Activated CD4-positive, alpha-beta T cell treated with anti-CD3 and anti-CD28 coated beads, Interleukin-2, amount 50 U/mL, for 24 hours (primary cell): ENCODE data around the gene TP53I13.

Experiments used
- DNase-seq, 2 donors: peaks; one replicate each; pipeline ENCODE4 v3.0.0-alpha.2; 2020; ENCODE audit warnings: low read depth in 1 of 2, low spot score in 1 of 2

Gene TP53I13

DNA sequence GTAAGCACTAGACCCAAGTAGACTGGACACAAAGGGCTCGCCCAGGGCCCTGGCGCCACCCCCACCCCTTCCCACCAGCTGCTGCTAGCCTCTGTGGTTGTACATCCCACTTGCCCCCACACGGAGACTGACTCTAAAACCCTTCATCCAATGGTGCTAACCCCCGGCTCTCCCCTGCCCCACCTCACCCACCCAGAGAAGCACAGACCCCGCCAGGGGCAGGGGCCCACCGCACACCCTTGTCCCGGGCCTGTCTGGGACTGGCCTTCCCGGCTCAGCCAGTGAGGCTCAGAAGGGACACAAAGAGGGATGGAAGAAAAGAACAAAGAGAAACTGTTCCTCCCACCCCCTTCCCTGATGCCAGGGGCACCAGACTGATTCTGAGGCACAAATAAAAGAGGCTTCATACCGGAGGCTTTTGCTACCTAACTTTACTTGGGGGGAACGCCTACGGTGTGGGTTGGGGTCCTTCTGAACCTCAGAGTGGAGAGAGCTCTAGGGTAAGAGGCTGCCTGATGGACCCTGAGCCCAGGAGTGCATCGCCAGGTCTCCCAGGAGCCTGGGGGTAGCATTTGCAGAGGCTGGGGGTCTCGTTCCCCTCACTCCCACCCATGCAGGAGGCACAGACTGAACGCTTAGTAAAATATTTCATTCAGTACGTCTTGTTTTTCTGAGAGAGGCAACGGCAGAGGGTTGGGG lies 46.0 kb downstream of the TP53I13 start:
- DNase-seq: no peak

GRCh38 chr17:29615048-29615385 lies 46.5 kb downstream of the TP53I13 start:
- no peak for DNase-seq

DNA sequence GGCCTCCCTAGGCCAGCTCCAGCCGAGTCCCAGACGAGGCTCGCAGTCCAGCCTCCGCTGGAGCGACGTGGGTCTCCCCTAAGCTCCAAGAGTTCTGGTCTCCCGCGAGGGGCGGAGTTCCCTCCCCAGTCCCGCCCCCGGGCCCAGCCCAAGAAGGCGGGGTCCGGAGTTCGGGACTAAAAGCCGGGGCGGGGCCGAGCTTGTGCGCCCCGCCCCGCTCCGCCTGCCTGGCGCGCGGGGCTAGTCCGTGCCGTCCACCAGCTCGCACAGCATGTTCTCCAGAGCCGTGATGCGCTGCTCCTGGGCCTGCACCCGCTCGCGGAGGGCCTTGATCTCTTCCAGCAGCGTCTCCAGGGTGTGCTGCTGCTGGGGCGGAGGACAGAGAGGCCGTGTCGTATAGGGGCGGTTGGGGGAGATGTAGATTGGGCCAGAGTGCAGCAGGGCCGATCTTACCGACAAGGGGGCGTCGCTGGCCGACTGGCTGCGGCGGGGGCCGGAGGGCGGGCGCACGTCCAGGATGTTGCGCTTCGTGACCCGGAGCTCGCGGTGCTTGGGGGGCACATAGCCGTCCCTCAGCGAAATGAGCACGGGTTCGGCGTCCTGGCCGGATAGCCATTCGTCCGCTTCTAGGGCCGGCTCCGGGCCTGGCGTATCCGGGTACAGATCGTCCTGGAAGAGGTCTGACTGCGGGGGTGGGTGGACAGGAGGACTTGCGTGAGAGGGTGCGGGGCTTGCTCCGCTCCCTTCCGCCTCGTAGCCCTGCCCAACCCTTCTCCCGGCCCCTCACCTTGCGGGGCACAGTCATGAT lies 47.2 kb downstream of the TP53I13 start:
- peak; percentile 65 to 76 for DNase-seq

- DNase-seq: no peak
Measured at GRCh38 chr17:29616300-29617048, 48.0 kb downstream of the TP53I13 start.

GRCh38 chr17:29617125-29617480 lies 48.6 kb downstream of the TP53I13 start:
- DNase-seq: peak; percentile 83 to 88

DNA sequence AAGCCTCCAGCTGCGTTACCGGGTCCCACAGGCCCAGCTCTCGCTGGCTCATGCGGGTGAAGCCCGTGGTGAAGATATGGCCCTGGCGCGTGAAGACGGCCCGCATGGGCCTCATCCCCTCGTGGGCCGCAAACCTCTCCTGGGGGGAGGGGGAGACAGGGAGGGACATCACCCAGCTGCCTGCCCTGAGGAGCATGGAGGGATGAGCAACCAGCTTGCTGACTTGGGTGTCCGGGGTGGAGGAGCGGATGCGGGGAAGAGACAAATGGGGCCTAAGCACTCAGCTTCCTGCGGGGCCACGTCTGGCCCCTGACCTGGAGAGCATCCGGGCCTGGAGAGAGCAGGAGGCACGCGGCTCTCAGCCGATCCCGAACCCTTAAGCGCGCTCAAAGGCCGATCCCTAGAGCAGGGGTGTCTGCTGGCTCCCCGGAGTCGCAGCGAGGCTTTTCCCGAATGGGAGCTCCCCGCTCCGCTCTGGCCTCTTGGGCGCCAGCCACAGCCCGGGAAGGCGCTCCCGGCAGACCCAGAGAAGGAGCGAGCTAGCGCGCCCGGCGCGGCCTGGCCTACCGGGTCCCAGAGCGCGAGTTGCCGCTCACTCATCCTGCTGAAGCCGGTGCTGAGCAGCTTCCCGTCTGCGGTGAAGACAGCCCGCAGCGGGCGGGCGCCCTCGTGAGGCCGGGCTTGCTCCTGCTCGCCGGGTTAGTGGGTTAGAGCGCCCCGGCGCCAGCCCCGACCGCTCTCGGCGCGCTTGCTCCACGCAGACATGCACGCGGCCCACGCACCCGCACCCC lies 49.2 kb downstream of the TP53I13 start:
- peak; percentile 69 to 80 for DNase-seq

DNA sequence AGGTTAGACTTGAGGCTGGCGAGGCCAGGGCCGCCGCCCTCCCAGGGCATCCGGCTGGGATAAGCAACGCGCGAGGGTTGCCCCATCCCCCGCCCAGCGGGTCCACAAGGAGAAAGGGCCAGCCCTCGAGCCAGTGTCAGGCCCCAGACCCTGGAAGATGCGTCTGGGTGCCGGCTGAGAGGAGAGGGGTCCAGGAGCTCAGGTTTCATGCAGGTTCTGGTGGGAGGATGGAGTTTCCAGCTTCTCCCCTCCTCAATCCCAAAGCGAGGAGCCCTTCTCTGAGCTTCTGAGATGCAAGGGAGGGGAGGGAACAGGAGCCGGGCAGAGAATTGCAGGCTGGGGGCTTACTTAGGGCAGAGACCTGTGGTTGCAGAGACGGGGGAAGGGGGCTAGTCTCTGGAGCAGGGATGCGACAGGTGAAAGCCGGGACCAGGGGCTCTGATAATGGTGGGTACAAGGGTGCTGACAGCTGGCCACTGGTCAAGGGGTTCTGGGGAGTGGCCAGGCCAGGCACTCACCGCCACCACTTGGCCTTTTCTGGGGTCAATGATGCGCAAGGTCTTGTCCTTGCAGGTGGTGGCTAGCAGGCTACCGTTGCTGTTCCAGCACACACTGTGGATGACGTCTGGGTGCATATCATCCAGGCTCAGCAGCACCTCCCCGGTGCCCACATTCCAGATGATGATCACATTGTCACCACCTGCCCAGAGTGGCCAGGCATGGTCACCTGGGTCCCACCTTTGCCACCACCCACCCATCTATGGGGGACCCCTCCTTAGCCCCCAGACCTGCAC lies 50.0 kb downstream of the TP53I13 start:
- no peak for DNase-seq

- no peak for DNase-seq
Measured at GRCh38 chr17:29619251-29619650, 50.8 kb downstream of the TP53I13 start.

GRCh38 chr17:29620271-29620670 lies 51.8 kb downstream of the TP53I13 start:
- DNase-seq: no peak

- DNase-seq: no peak
Measured at GRCh38 chr17:29620779-29621500, 52.4 kb downstream of the TP53I13 start.

GRCh38 chr17:29621751-29622194 lies 53.3 kb downstream of the TP53I13 start:
- no peak for DNase-seq
